ENCODE results near the gene GNAI1. TPM values are rescaled to one million over a fixed set of nuclear protein-coding genes. Genes with fewer than 3 reads are reported as not detected.

Gene GNAI1
- total and polyA plus RNA-seq, 10 of the 15 experiments (the other 5 are each of a cell fraction or from before 2014, with no cell fraction given), result not detected

DNA sequence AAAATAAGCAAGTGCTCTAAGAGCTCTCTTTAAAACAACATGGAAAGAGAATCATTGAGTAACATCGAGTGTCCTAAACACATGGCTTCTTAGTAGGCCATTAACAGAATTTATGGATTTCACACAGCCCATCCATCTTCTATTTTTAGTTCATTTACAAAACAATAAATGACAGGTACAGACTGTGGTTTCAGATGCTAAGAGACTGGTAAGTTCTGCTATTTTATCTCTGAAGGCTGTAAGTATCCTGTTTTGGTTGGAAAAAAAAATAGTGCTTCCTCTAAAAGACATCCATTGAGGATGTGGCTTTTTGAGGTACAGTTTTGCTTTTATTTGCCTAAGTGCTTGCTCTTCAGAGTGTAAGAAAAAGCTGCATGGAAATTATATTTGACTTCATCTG is 27.4 kb upstream of the GNAI1 start (continued):
- TF ChIP-seq, protein P1, sequence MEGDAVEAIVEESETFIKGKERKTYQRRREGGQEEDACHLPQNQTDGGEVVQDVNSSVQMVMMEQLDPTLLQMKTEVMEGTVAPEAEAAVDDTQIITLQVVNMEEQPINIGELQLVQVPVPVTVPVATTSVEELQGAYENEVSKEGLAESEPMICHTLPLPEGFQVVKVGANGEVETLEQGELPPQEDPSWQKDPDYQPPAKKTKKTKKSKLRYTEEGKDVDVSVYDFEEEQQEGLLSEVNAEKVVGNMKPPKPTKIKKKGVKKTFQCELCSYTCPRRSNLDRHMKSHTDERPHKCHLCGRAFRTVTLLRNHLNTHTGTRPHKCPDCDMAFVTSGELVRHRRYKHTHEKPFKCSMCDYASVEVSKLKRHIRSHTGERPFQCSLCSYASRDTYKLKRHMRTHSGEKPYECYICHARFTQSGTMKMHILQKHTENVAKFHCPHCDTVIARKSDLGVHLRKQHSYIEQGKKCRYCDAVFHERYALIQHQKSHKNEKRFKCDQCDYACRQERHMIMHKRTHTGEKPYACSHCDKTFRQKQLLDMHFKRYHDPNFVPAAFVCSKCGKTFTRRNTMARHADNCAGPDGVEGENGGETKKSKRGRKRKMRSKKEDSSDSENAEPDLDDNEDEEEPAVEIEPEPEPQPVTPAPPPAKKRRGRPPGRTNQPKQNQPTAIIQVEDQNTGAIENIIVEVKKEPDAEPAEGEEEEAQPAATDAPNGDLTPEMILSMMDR (IDR thresholded peaks at IDR 0.05 in 2 of 3, conservative IDR thresholded peaks at IDR 0.05 in 1 of 3; ENCODE audit: control insufficient read depth in 2 of 3, extremely low read depth in 1 of 3, insufficient read depth in 1 of 3, low read depth in 3 of 3, low read length in 3 of 3), result no peak
- TF ChIP-seq RELA (IDR thresholded peaks at IDR 0.05; ENCODE audit: borderline replicate concordance, partially characterized antibody) (no peak), TAF1 (IDR thresholded peaks at IDR 0.05; ENCODE audit: borderline replicate concordance, low read depth, low read length) (no peak), SREBF1 (IDR thresholded peaks at IDR 0.05; ENCODE audit: low read length) (no peak)

DNA sequence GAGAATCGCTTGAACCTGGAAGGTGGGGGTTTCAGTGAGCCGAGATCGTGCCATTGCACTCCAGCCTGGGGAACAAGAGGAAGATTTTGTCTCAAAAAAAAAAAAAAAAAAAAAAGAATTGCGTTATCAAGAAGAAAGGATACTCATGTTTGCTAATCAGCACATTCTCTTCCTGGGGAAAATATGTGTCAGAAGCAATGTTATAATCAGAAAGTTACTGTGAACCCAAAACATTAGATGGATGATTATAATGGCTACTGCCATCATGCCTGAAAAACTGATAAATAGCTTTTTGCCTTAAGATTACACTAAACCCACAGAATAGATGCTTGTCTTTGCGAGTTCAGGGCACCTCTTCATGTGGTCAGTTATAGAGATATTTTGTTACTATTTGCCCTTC is 24.3 kb upstream of the GNAI1 start:
- ATAC-seq, result no peak
- CTCF ChIA-PET, result no interaction called here
- POLR2A ChIA-PET, result interaction anchor here (0.7 kb wide), 1 partner anchor 269 kb away, joined by 7 read pairs; no protein-coding TSS in a partner anchor
- WGBS (ENCODE audit: insufficient coverage, insufficient replicate concordance, low lambda C conversion rate, missing lambda C conversion rate), result 45% methylated on average over 3 of the region's 5 CpGs
- intact Hi-C loops (cut with micrococcal nuclease; ENCODE audit: unreplicated experiment) (no loop called here), in situ Hi-C loops (cut with MboI) (no loop called here)
- TF ChIP-seq SMAD1 (IDR thresholded peaks at IDR 0.05; ENCODE audit: low read depth, partially characterized antibody), result no peak
- TF ChIP-seq ASH2L (IDR thresholded peaks at IDR 0.05; ENCODE audit: borderline replicate concordance, low read depth), result no peak
- TF ChIP-seq BCL11A (IDR thresholded peaks at IDR 0.05; ENCODE audit: low read depth, low read length), result no peak
- no peak for TF ChIP-seq MYB (IDR thresholded peaks at IDR 0.05; ENCODE audit: borderline replicate concordance, low read depth, low read length)
- TF ChIP-seq ZZZ3 (IDR thresholded peaks at IDR 0.05; ENCODE audit: control insufficient read depth, insufficient read length, low read depth), result no peak
- no peak for TF ChIP-seq JUNB (IDR thresholded peaks at IDR 0.05)
- TF ChIP-seq IKZF2 (IDR thresholded peaks at IDR 0.05), result no peak
- no peak for TF ChIP-seq BACH1 (IDR thresholded peaks at IDR 0.05; ENCODE audit: borderline replicate concordance)
- H3K27me3 ChIP-seq (replicated peaks in 1 of 2; ENCODE audit: control insufficient read depth in 2 of 2, insufficient read depth in 2 of 2, low read length in 1 of 2), result no peaks in the 10 kb centered on the region
- H3K9me3 ChIP-seq (replicated peaks; ENCODE audit: control insufficient read depth, insufficient read depth, low read length), result no peaks in the 10 kb centered on the region
- H3K4me1 ChIP-seq (ENCODE audit: control insufficient read depth, insufficient read depth, low read length), result no peaks in the 10 kb centered on the region
- no peak for FAIRE-seq
- no peak overlapping the region for H3K4me2 ChIP-seq (ENCODE audit: control insufficient read depth, insufficient read depth)
- no peak overlapping the region for H3K4me3 ChIP-seq
- SMC1A ChIA-PET (ENCODE audit: uncharacterized antibody, unreplicated experiment), result no interaction called here
- no peaks in the 10 kb centered on the region for H3K36me3 ChIP-seq (ENCODE audit: control insufficient read depth in 2 of 2, insufficient read depth in 2 of 2, low read length in 1 of 2)
- no peak overlapping the region for H3K9ac ChIP-seq (ENCODE audit: control insufficient read depth, insufficient read depth, low read length)
- BruUV-seq (replicated peaks), result no TSS peak
- H2AFZ ChIP-seq (ENCODE audit: control insufficient read depth, low read depth, low read length), result no peak overlapping the region
- no peaks in the 10 kb centered on the region for H3K79me2 ChIP-seq (ENCODE audit: control insufficient read depth, insufficient read depth, low read length)
- H3K27ac ChIP-seq (ENCODE audit: control insufficient read depth, insufficient read depth), result no peak overlapping the region
- no peaks in the 10 kb centered on the region for H4K20me1 ChIP-seq (ENCODE audit: control insufficient read depth, insufficient read depth)
- RAD21 ChIA-PET (ENCODE audit: unreplicated experiment), result no interaction called here
- no peak for DNase-seq (ENCODE audit: low read depth, low spot score)

Measured in GM12878 (cell line).